HEK293T (cell line): ENCODE measurements around the gene PSAT1.

ENCODE experiments used
- BHLHE40 ChIP-seq: fragments of 450-650 bp; IDR thresholded peaks from 2 replicates; pipeline ENCODE4 v1.6.1; 2016; ENCODE audit warnings: mild to moderate bottlenecking, moderate library complexity, borderline replicate concordance
- ELF4 ChIP-seq: fragments of 450-650 bp; IDR thresholded peaks from 2 replicates; pipeline ENCODE4 v1.6.1; 2017; ENCODE audit warnings: antibody characterized with exemption
- FOXA1 ChIP-seq: fragments of 450-650 bp; IDR thresholded peaks from 2 replicates; pipeline ENCODE4 v1.6.1; 2016; ENCODE audit warnings: mild to moderate bottlenecking
- FOXK2 ChIP-seq: fragments of 450-650 bp; IDR thresholded peaks from 2 replicates; pipeline ENCODE4 v1.6.1; 2016; ENCODE audit warnings: mild to moderate bottlenecking
- FOXM1 ChIP-seq: fragments of 450-650 bp; IDR thresholded peaks from 2 replicates; pipeline ENCODE4 v1.6.1; 2017; ENCODE audit warnings: mild to moderate bottlenecking, borderline replicate concordance
- HDGF ChIP-seq: fragments of 450-650 bp; IDR thresholded peaks from 2 replicates; pipeline ENCODE4 v1.6.1; 2017; ENCODE audit warnings: antibody characterized with exemption, borderline replicate concordance
- L3MBTL2 ChIP-seq: fragments of 450-650 bp; conservative IDR thresholded peaks from 2 replicates; pipeline ENCODE4 v1.6.1; 2016; ENCODE audit warnings: mild to moderate bottlenecking
- LEF1 ChIP-seq: fragments of 450-650 bp; IDR thresholded peaks from 2 replicates; pipeline ENCODE4 v1.6.1; 2017; ENCODE audit warnings: mild to moderate bottlenecking, borderline replicate concordance
- NFRKB ChIP-seq: fragments of 450-650 bp; IDR thresholded peaks from 2 replicates; pipeline ENCODE4 v1.6.1; 2016; ENCODE audit warnings: mild to moderate bottlenecking, moderate library complexity
- PKNOX1 ChIP-seq: fragments of 450-650 bp; IDR thresholded peaks from 2 replicates; pipeline ENCODE4 v1.6.1; 2016
- SP1 ChIP-seq: fragments of 450-650 bp; IDR thresholded peaks from 2 replicates; pipeline ENCODE4 v1.6.1; 2017
- SUZ12 ChIP-seq: fragments of 450-650 bp; IDR thresholded peaks from 2 replicates; pipeline ENCODE4 v1.6.1; 2016; ENCODE audit warnings: mild to moderate bottlenecking
- TARDBP ChIP-seq: fragments of 450-650 bp; IDR thresholded peaks from 2 replicates; pipeline ENCODE4 v1.6.1; 2016
- ZNF384 ChIP-seq: fragments of 450-650 bp; IDR thresholded peaks from 2 replicates; pipeline ENCODE4 v1.6.1; 2016

- TF ChIP-seq FOXK2 (no peak), SP1 (no peak), FOXA1 (no peak), ZNF384 (no peak), BHLHE40 (no peak), NFRKB (no peak), L3MBTL2 (no peak), LEF1 (no peak), FOXM1 (no peak), SUZ12 (no peak), TARDBP (no peak), PKNOX1 (no peak), ELF4 (no peak), HDGF (no peak)
Observed at GRCh38 chr9:78314953-78315870, 18.3 kb downstream of the PSAT1 start.
